ENCODE data around the gene RNF130. TPM values are rescaled to one million over a fixed set of nuclear protein-coding genes. Genes with fewer than 3 reads are reported as not detected.

Gene RNF130
- total RNA-seq, 2 donors from 2014 or later = 10.8 to 15.3 TPM

DNA sequence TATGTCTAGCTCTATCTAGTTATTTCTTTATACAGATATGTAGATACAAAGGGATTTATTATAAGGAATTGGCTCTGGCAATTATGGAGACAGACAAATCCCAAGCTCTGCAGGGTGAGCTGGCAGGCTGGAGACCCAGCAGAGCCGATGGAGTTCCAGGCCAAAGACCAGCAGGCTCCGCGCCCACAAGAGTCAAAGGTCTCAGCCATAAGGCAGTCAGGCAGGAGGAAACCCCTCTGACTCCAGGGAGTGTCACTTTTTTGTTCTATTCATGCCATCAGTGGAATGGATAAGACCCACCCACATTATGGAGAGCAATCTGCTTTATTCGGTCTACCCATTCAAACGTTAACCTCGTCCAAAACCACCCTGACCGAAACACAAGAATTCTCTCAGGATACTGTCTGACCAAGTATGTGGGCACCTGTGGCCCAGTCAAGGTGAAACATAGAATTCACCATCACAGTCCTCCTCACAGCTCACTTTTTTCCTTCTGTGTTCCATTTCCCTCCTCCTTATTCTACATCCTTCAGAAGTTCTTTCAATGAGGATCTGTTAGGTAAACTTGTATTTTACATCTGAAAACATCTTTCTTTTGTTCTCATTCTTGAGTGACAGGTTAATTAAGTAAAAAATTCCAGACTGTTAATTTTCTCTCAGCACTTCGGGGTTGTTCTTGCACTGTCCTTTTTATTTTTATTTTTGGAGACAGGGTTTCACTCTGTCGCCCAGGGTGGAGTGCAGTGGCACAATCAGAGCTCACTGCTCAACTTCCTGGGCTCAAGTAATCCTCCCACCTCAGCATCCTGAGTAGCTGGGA is 21.2 kb downstream of the RNF130 start:
- peaks cover 21% of the 10 kb centered on the region for H3K4me1 Mint-ChIP-seq
- H3K4me3 Mint-ChIP-seq = no peak overlapping the region
- ATAC-seq (no peak), DNase-seq (no peak)
- no peak overlapping the region for H3K27ac Mint-ChIP-seq
- peaks cover 7% of the 10 kb centered on the region for H3K27me3 Mint-ChIP-seq
- H3K36me3 Mint-ChIP-seq (ENCODE audit: low read depth) = peaks cover 2% of the 10 kb centered on the region
- no peaks in the 10 kb centered on the region for H3K9me3 ChIP-seq (ENCODE audit: control insufficient read depth, low read length, poor library complexity, severe bottlenecking)

DNA sequence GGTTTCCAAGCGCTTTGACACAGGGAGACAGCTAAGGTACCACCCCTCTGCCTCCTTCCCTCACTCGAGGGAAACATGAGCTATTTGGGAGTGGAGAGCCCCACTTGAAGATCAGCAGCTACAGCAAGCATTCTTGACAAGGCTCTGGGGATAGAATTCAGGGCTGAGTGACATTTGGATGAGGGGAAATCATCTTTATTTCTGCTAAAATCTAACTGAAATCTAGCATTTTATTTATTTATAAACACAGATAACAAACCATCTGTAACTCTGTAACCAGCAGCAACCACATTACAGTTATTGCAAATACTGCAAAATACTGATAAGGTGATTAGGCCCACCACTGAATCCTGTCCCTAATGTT is 22.4 kb downstream of the RNF130 start:
- DNase-seq (no peak), ATAC-seq (no peak)
- Mint-ChIP-seq H3K4me1 (peaks cover 21% of the 10 kb centered on the region), H3K36me3 (ENCODE audit: low read depth) (no peaks in the 10 kb centered on the region), H3K27me3 (peaks cover 7% of the 10 kb centered on the region), H3K27ac (no peak overlapping the region), H3K4me3 (no peak overlapping the region)
- H3K9me3 ChIP-seq (ENCODE audit: control insufficient read depth, low read length, poor library complexity, severe bottlenecking) = no peaks in the 10 kb centered on the region

DNA sequence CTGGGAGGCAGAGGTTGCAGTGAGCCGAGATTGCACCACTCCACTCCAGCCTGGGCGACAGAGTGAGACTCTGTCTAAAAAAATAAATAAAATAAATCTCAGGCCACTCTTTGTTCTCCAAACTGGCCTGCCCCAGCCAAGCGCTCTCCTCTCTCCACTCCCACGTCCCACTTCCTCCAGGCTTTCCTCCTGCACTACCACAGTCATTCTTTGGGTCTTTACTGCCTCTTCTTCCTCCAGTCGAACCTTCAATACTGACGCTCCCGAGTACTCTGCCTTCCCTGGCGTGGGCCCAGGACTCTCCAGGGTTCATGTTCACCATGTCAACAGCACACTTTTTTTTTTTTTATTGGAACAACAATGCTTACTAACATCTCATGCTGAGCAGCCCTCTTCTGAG is 23.9 kb downstream of the RNF130 start:
- H3K9me3 ChIP-seq (ENCODE audit: control insufficient read depth, low read length, poor library complexity, severe bottlenecking) = no peaks in the 10 kb centered on the region
- ATAC-seq = no peak
- DNase-seq = no peak
- Mint-ChIP-seq H3K27ac (no peak overlapping the region), H3K27me3 (peaks cover 7% of the 10 kb centered on the region), H3K36me3 (ENCODE audit: low read depth) (no peaks in the 10 kb centered on the region), H3K4me1 (peaks cover 19% of the 10 kb centered on the region), H3K4me3 (no peak overlapping the region)

DNA sequence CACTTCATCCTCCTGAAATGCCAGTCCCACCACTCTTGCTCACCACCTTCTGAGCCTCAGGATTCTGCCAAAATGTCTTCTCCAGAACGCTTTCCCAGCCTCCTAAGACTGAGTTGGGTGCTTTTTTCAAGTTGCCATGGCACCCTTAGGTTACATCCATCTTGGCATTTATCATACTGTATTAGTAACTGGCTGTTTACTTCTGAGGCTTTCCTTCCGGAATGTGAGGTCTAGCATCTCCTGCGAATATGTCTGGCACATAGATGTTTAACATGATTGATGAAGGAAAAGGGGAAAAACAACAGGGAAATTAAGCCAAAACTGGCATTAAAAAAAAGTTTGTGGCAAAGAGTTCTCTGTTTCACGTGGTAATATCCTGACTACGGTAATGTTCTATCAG is 24.9 kb downstream of the RNF130 start:
- Mint-ChIP-seq H3K27ac (no peak overlapping the region), H3K4me1 (peaks cover 12% of the 10 kb centered on the region)

DNA sequence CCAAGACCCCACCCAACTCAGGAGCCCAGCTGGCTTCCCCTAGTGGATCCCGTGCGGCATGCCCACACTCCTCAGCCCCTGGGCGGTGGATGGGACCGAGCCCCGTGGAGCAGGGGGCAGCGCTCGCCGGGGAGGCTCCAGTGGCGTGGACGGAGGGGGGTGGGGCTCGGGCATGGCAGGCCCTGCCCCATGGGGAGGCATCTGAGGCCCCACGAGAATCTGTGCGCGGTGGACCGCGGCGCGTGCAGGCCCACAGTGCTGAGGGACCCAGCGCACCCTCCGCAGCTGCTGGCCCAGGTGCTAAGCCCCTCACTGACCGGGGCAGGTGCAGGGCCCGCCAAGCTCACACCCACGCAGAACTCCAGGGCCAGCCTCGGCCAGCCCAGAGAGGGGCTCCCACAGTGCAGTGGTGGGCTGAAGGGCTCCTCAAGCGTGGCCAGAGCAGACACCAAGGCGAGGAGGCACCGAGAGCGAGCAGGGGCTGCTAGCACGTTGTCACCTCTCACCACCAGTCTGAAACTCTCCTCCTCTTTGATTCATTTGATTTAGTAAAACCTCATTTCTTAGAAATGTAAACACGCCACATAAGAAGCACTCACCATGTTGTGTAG is 25.6 kb downstream of the RNF130 start:
- H3K9me3 ChIP-seq (ENCODE audit: control insufficient read depth, low read length, poor library complexity, severe bottlenecking) = no peaks in the 10 kb centered on the region
- H3K27ac Mint-ChIP-seq = no peak overlapping the region
- no peaks in the 10 kb centered on the region for H3K27me3 Mint-ChIP-seq
- no peak overlapping the region for H3K4me3 Mint-ChIP-seq
- H3K36me3 Mint-ChIP-seq (ENCODE audit: low read depth) = no peaks in the 10 kb centered on the region
- DNase-seq (no peak), ATAC-seq (no peak)
- peaks cover 12% of the 10 kb centered on the region for H3K4me1 Mint-ChIP-seq

More for the DNA sequence above, 24.9 kb downstream of the RNF130 start:
- no peaks in the 10 kb centered on the region for H3K9me3 ChIP-seq (ENCODE audit: control insufficient read depth, low read length, poor library complexity, severe bottlenecking)
- Mint-ChIP-seq H3K4me3 (no peak overlapping the region), H3K27me3 (no peaks in the 10 kb centered on the region), H3K36me3 (ENCODE audit: low read depth) (no peaks in the 10 kb centered on the region)
- DNase-seq (no peak), ATAC-seq (no peak)

DNA sequence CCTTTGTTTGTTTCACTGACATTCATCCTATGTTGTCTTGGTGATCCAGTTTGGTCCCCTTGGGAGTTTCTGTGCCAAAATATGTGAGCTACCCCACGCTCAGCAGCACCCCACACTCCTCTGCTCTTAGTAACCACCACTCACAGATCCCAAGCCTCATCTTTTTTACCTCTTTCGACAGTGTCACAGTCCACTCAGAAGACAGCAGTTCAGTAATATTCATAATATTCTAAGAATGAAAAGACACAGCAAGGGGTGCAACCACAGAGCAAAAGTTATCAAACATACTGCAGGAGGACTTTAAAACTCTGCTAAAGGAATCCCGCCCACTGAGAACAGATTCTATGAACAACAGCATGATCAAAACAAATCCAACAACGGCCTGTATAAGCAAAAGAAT is 28.2 kb downstream of the RNF130 start:
- no peaks in the 10 kb centered on the region for H3K27me3 Mint-ChIP-seq
- ATAC-seq (no peak), DNase-seq (no peak)
- peaks cover 5% of the 10 kb centered on the region for H3K4me1 Mint-ChIP-seq
- H3K4me3 Mint-ChIP-seq = no peak overlapping the region
- no peaks in the 10 kb centered on the region for H3K9me3 ChIP-seq (ENCODE audit: control insufficient read depth, low read length, poor library complexity, severe bottlenecking)
- no peak overlapping the region for H3K27ac Mint-ChIP-seq
- H3K36me3 Mint-ChIP-seq (ENCODE audit: low read depth) = no peaks in the 10 kb centered on the region

DNA sequence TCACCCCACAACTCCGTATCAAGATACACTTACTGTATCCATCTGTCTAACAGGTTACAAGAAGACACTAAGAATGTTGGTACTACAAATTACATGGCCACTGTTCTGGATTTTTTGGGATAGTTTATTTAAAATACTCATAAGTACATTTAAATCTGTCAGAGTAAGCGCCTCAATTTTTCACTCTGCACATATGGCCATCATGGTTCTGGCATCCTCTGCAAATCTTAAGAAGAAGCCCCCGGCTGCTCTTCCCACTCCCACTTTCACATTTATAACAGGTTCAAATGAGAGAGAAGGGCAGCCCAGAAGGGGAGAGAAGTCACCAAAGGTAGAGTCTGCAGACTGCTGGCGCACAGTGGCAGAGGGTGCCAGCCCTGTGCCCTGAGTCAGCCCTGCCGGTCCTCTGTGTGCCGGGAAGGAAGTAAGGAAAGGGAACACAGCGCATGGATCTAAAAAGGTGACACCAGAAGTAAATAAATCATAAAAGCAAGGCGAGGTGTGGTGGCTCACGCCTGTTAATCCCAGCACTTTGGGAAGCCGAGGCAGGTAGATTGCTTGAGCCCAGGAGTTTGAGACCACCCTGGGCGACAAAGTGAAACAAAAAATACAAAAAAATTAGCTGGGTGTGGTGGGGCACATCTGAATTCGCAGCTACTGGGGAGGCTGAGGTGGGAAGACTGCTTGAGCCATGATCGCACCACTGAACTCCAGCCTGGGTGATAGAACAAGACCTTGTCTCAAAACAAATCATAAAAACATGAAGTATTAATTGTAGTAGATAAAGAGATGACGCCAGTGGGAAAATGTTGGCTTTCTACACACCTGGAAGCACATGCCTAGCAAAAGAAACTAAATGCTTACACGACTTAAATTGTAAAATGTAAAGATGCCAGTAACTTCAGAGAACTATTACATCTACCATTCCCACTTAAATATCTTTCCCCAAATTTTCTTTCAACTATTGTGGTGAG is 30.0 kb downstream of the RNF130 start:
- no peak overlapping the region for H3K4me3 Mint-ChIP-seq
- H3K36me3 Mint-ChIP-seq (ENCODE audit: low read depth) = no peaks in the 10 kb centered on the region
- H3K4me1 Mint-ChIP-seq = peaks cover 2% of the 10 kb centered on the region
- H3K9me3 ChIP-seq (ENCODE audit: control insufficient read depth, low read length, poor library complexity, severe bottlenecking) = no peaks in the 10 kb centered on the region
- no peak for DNase-seq
- H3K27me3 Mint-ChIP-seq = no peaks in the 10 kb centered on the region
- ATAC-seq = no peak
- no peak overlapping the region for H3K27ac Mint-ChIP-seq

DNA sequence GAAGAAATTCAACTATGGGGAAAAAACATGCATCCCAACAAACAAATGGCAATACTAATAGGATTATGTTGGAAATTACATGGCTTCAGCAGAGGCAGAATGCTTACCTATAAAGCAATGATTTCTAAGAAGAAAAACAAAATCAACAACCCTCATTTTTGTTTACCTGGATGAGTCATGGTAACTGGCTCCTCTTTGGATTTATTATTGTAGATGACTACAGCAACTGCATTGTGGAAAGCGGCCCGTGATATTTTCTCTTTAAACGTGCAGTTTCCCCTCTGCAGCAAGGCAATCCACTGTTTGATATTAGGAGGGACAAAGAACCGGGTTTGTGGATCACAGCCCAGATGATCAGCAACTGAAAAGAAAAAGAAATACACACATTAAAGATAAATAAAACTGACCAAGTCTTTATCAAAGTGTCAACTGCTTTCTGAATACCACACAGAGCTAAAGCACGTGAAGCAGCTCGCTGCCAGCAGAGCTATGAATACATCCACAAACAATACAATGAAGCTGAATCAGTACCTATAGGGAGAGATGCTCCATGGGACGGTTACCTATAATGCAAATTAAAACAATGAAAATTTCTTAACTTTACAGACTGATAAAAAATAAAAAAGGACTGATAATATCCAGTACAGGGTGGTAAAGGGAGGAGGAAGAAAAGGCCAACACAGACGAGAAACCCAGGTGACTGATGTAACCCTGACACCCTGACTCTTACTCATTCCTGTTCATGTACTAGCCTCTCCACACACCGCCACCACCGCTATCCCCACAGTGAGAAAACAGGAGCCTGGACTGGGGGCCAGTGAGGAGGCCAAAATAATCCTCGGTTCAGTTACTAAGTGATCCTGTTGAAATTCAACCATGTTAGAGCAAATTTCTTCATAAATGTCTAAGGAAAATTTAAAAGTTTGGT is 31.0 kb downstream of the RNF130 start:
- Mint-ChIP-seq H3K36me3 (ENCODE audit: low read depth) (peaks cover 2% of the 10 kb centered on the region), H3K27ac (no peak overlapping the region), H3K4me3 (no peak overlapping the region), H3K4me1 (peaks cover 2% of the 10 kb centered on the region), H3K27me3 (no peaks in the 10 kb centered on the region)
- ATAC-seq (no peak), DNase-seq (no peak)
- peaks cover under 1% of the 10 kb centered on the region for H3K9me3 ChIP-seq (ENCODE audit: control insufficient read depth, low read length, poor library complexity, severe bottlenecking)

DNA sequence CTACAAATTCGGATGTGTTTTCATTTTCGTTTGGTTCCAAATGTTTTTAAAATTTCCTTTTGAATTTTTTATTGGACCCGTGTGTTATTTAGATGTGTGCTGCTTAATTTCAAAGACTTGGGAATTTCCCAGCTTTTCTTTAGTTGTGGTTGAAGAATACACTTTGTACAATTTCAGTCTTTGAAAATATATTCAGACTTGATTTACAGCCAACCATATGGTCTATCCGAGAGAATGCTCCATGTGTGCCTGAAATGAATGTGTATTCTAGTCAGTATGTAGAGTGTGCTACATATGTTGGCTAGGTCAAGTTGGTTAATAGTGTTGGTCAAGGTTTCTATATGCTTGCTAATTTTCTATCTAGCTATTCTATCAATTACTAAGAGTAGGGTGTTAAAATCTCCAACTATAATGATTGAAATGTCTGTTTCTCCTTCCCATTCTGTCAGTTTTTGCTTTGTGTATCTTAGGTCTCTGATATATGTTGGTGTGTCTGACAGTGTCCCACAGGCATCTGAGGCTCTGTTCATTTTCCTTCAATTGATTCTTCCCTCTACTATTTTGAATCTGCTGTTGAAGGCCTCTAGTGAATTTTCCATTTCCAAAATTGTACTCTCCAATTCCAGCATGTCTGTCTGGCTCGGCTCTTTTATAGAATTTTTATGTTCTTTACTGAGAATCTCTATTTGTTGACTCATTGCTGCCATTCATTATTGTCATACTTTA is 36.2 kb downstream of the RNF130 start:
- H3K36me3 Mint-ChIP-seq (ENCODE audit: low read depth) = peaks cover 3% of the 10 kb centered on the region
- no peak overlapping the region for H3K27ac Mint-ChIP-seq
- peaks cover 2% of the 10 kb centered on the region for H3K9me3 ChIP-seq (ENCODE audit: control insufficient read depth, low read length, poor library complexity, severe bottlenecking)

DNA sequence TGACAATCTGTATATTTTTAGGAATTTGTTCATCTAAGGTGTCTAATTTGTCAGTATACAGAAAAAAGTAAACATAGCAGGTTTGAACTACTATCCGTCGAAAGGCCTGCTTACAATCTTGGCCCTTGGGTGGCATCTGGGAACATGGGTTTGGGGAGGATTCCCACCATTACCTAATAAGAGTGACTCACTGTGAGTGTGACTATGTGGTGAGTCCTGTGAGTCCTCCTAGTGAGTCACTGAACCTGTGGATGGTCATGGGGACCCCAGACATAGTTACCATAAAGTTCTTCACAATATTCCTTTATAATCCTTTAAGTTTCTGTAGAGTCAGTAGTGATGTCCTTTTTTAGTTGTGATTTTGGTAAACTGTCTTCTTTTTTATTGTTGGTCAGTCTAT is 37.0 kb downstream of the RNF130 start:
- no peaks in the 10 kb centered on the region for H3K27me3 Mint-ChIP-seq
- H3K36me3 Mint-ChIP-seq (ENCODE audit: low read depth) = peaks cover 3% of the 10 kb centered on the region
- no peak for ATAC-seq
- no peaks in the 10 kb centered on the region for H3K4me1 Mint-ChIP-seq
- no peak overlapping the region for H3K27ac Mint-ChIP-seq
- peaks cover 2% of the 10 kb centered on the region for H3K9me3 ChIP-seq (ENCODE audit: control insufficient read depth, low read length, poor library complexity, severe bottlenecking)
- H3K4me3 Mint-ChIP-seq = no peak overlapping the region
- DNase-seq = no peak

More for the DNA sequence above, 36.2 kb downstream of the RNF130 start:
- Mint-ChIP-seq H3K4me1 (no peaks in the 10 kb centered on the region), H3K4me3 (no peak overlapping the region), H3K27me3 (no peaks in the 10 kb centered on the region)
- ATAC-seq = no peak
- no peak for DNase-seq

DNA sequence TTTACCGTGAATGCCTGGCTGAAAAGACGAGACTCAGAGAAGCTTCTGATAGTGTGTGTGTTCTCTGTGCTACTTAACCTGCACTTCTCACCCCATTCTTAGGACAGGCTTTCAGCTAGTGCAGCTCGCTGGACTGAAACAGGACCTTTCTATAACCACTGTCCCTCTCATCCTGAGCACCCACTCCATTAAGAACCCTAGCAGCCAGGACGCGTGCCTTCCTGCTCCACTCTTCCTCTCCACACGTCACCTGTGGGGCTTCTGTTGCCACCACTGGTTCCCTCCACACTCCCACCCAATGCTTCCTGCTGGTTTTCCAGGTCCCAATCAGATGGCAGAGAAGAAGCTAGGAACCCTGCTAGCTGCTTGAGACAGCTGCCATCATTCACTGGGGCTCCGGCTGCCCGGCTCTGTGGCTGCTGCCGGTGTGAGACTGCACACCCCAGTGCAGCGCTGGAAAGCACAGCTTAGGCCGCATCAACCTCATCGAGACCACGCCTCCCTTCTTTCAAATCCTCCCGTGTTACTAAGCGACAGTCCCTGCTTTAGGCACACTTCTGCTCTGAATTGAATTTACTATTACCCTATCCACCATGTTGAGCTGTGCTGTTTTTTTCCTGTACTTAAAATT is 44.0 kb downstream of the RNF130 start:
- H3K27me3 Mint-ChIP-seq = no peaks in the 10 kb centered on the region

More for the DNA sequence above, 44.0 kb downstream of the RNF130 start:
- Mint-ChIP-seq H3K27ac (peak overlapping the region; percentile 24), H3K4me3 (no peak overlapping the region), H3K4me1 (peaks cover 8% of the 10 kb centered on the region), H3K36me3 (ENCODE audit: low read depth) (peaks cover 5% of the 10 kb centered on the region)
- no peaks in the 10 kb centered on the region for H3K9me3 ChIP-seq (ENCODE audit: control insufficient read depth, low read length, poor library complexity, severe bottlenecking)
- DNase-seq (no peak), ATAC-seq (no peak)

Data from T-helper 17 cell (primary cell).